Measurements from ENCODE around the gene STIM2. TPM values are rescaled to one million over a fixed set of nuclear protein-coding genes. Genes with fewer than 3 reads are reported as not detected.

Gene STIM2
- total and polyA plus RNA-seq, 10 of the 15 experiments (the other 5 are each of a cell fraction or from before 2014, with no cell fraction given): 4.7 to 41.5 (median 16.9) TPM

GRCh38 chr4:26813698-26814097 is 46.9 kb upstream of the STIM2 start:
- no peaks in the 10 kb centered on the region for H3K9me3 ChIP-seq (replicated peaks; ENCODE audit: control insufficient read depth, insufficient read depth, low read length)
- H3K79me2 ChIP-seq (ENCODE audit: control insufficient read depth, insufficient read depth, low read length): no peaks in the 10 kb centered on the region
- ATAC-seq: no peak
- no TSS peak for BruUV-seq (replicated peaks)
- no peaks in the 10 kb centered on the region for H3K36me3 ChIP-seq (ENCODE audit: control insufficient read depth in 2 of 2, insufficient read depth in 2 of 2, low read length in 1 of 2)
- DNase-seq (ENCODE audit: low read depth, low spot score): no peak
- in situ Hi-C loops (cut with MboI): no loop called here
- H2AFZ ChIP-seq (ENCODE audit: control insufficient read depth, low read depth, low read length): no peak overlapping the region
- H3K4me1 ChIP-seq (ENCODE audit: control insufficient read depth, insufficient read depth, low read length): peaks cover 2% of the 10 kb centered on the region; the same call in 1 of the 2 replicates
- RAD21 ChIA-PET (ENCODE audit: unreplicated experiment): no interaction called here
- H3K4me3 ChIP-seq: no peak overlapping the region
- no peaks in the 10 kb centered on the region for H4K20me1 ChIP-seq (ENCODE audit: control insufficient read depth, insufficient read depth)
- TF ChIP-seq TCF12 (IDR thresholded peaks at IDR 0.05; ENCODE audit: low read depth, low read length) (no peak), FOS (IDR thresholded peaks at IDR 0.05; ENCODE audit: borderline replicate concordance, extremely low read depth, insufficient read length) (no peak), KLF5 (IDR thresholded peaks at IDR 0.05; ENCODE audit: partially characterized antibody) (no peak), DPF2 (IDR thresholded peaks at IDR 0.05) (no peak), CBFB (IDR thresholded peaks at IDR 0.05; ENCODE audit: low read depth) (no peak), NFYA (IDR thresholded peaks at IDR 0.05; ENCODE audit: borderline replicate concordance, low read depth, low read length) (no peak), HDGF (IDR thresholded peaks at IDR 0.05) (no peak), SPI1 (IDR thresholded peaks at IDR 0.05; ENCODE audit: borderline replicate concordance, insufficient read depth, low read depth, low read length) (no peak), ESRRA (IDR thresholded peaks at IDR 0.05; ENCODE audit: low read length) (no peak), EP300 (IDR thresholded peaks at IDR 0.05; ENCODE audit: borderline replicate concordance in 1 of 2, control insufficient read depth in 1 of 2, low read depth in 2 of 2, low read length in 2 of 2) (no peak), SUZ12 (IDR thresholded peaks at IDR 0.05; ENCODE audit: unreplicated experiment) (no peak), STAT3 (IDR thresholded peaks at IDR 0.05; ENCODE audit: low read depth, low read length) (no peak), REST (IDR thresholded peaks at IDR 0.05; ENCODE audit: low read depth, low read length) (no peak), POU2F2 (IDR thresholded peaks at IDR 0.05; ENCODE audit: borderline replicate concordance, low read depth, low read length) (no peak), ZBTB40 (IDR thresholded peaks at IDR 0.05; ENCODE audit: borderline replicate concordance) (no peak), EGR1 (IDR thresholded peaks at IDR 0.05; ENCODE audit: borderline replicate concordance in 1 of 2, low read depth in 2 of 2, low read length in 2 of 2) (no peak)
- TF ChIP-seq, protein P1, sequence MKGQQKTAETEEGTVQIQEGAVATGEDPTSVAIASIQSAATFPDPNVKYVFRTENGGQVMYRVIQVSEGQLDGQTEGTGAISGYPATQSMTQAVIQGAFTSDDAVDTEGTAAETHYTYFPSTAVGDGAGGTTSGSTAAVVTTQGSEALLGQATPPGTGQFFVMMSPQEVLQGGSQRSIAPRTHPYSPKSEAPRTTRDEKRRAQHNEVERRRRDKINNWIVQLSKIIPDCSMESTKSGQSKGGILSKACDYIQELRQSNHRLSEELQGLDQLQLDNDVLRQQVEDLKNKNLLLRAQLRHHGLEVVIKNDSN (IDR thresholded peaks at IDR 0.05; ENCODE audit: borderline replicate concordance, extremely low read length, insufficient read depth, low read depth, low read length): no peak
- 85% methylated on average over 8 of the region's 8 CpGs for WGBS (ENCODE audit: insufficient coverage, insufficient replicate concordance, low lambda C conversion rate, missing lambda C conversion rate)
- H3K9ac ChIP-seq (ENCODE audit: control insufficient read depth, insufficient read depth, low read length): no peak overlapping the region
- SMC1A ChIA-PET (ENCODE audit: uncharacterized antibody, unreplicated experiment): interaction anchor here (0.9 to 1.5 kb wide), 3 partner anchors 9 to 19 kb away, joined by 4 read pairs; no protein-coding TSS in a partner anchor
- no peak overlapping the region for H3K4me2 ChIP-seq (ENCODE audit: control insufficient read depth, insufficient read depth)
- FAIRE-seq: no peak
- POLR2A ChIA-PET: interaction anchor here (1.5 kb wide), 1 partner anchor 53 kb away, joined by 3 read pairs; no protein-coding TSS in a partner anchor
- no peak overlapping the region for H3K27ac ChIP-seq (ENCODE audit: control insufficient read depth, insufficient read depth)
- intact Hi-C loops (cut with micrococcal nuclease; ENCODE audit: unreplicated experiment): no loop called here
- no peaks in the 10 kb centered on the region for H3K27me3 ChIP-seq (replicated peaks in 1 of 2; ENCODE audit: control insufficient read depth in 2 of 2, insufficient read depth in 2 of 2, low read length in 1 of 2)
- CTCF ChIA-PET: no interaction called here

Data from GM12878 (cell line).